Measurements from ENCODE around the gene MYH4. TPM values are rescaled to one million over a fixed set of nuclear protein-coding genes. Genes with fewer than 3 reads are reported as not detected.

MYH4 gene
- total and polyA plus RNA-seq, 2 of the 8 experiments (the other 6 are each of a cell fraction or from before 2014, with no cell fraction given) = not detected

DNA sequence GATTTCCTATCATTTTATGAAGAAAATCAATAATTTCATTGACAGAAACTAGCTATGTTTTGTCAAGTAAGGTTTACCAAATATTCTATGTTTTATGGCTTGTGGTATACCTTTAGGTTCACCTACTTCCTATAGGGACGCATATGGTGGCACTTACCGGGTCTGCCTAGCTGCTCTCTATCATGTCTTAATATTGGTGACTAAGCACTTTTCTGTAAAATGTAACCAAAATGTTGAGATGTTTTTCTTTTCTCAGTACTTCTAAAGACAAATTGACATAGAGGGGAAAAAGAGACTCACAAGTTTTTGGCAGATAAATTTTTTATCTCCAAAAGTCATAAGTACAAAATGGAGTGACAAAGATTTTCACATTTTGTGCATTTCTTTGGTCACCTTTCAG lies 22.6 kb upstream of the MYH4 start:
- H3K4me1 ChIP-seq (replicated peaks in 1 of 4; ENCODE audit: control insufficient read depth in 3 of 4, insufficient read depth in 4 of 4, low read length in 3 of 4) = no peaks in the 10 kb centered on the region
- ChIA-PET POLR2A (ENCODE audit: partially characterized antibody) (no interaction called here), CTCF (ENCODE audit: partially characterized antibody) (interaction anchor here (1.3 kb wide), 1 partner anchor 29 kb away, joined by 3 read pairs; no protein-coding TSS in a partner anchor)
- H3K23me2 ChIP-seq (ENCODE audit: low read depth, low read length) = no peaks in the 10 kb centered on the region
- FAIRE-seq (no peak), DNase-seq (ENCODE audit: low read depth in 1 of 2, low spot score in 2 of 2) (no peak)
- no peak overlapping the region for H3K9ac ChIP-seq (replicated peaks in 1 of 4; ENCODE audit: extremely low read depth in 1 of 4, low read depth in 3 of 4, low read length in 3 of 4)
- 96% methylated on average over 2 of the region's 2 CpGs; no CpG with 5 or more reads in 1 of the 2 experiments for WGBS, 2 experiments (ENCODE audit: extremely low coverage in 1 of 2, insufficient coverage in 1 of 2, insufficient read length in 1 of 2, insufficient replicate concordance in 2 of 2, low coverage in 1 of 2, low lambda C conversion rate in 2 of 2, missing lambda C conversion rate in 1 of 2)
- no peak overlapping the region for H2BK12ac ChIP-seq (ENCODE audit: low read depth, low read length)
- H3K4me2 ChIP-seq (ENCODE audit: insufficient read depth in 1 of 2, low read depth in 2 of 2, low read length in 2 of 2) = no peak overlapping the region
- no peak overlapping the region for H2AFZ ChIP-seq (ENCODE audit: low read length)
- no peak overlapping the region for H3K14ac ChIP-seq (ENCODE audit: insufficient read length)
- H4K91ac ChIP-seq (replicated peaks; ENCODE audit: insufficient read length, low read length) = no peak overlapping the region
- H3K79me2 ChIP-seq (ENCODE audit: control insufficient read depth in 1 of 2, insufficient read depth in 2 of 2, low read length in 2 of 2) = no peaks in the 10 kb centered on the region
- no peak overlapping the region for H2BK15ac ChIP-seq (ENCODE audit: low read length)
- no peaks in the 10 kb centered on the region for H4K20me1 ChIP-seq (replicated peaks in 1 of 2; ENCODE audit: control insufficient read depth in 1 of 2, insufficient read depth in 2 of 2, low read length in 2 of 2)
- no peak overlapping the region for H3K56ac ChIP-seq (replicated peaks; ENCODE audit: insufficient read length, low read depth, low read length)
- no peak overlapping the region for H3K23ac ChIP-seq (ENCODE audit: insufficient read length)
- H3K9me3 ChIP-seq (ENCODE audit: insufficient read depth in 2 of 2, low read depth in 1 of 2, low read length in 1 of 2) = peaks cover 0 to 5% of the 10 kb centered on the region in 2 experiments; a peak in 2 of 4 replicates
- H3K27me3 ChIP-seq (replicated peaks in 1 of 4; ENCODE audit: control insufficient read depth in 3 of 4, extremely low read depth in 1 of 4, insufficient read depth in 3 of 4, low read length in 3 of 4) = no peaks in the 10 kb centered on the region
- no peak overlapping the region for H3K18ac ChIP-seq (ENCODE audit: extremely low read depth, low read length)
- H4K8ac ChIP-seq (ENCODE audit: extremely low read depth, insufficient read depth, low read length) = no peak overlapping the region
- H3K4ac ChIP-seq (replicated peaks; ENCODE audit: insufficient read length, low read depth, low read length) = no peak overlapping the region
- no peak overlapping the region for H2AK5ac ChIP-seq (ENCODE audit: low read depth, low read length)
- H3K4me3 ChIP-seq (ENCODE audit: extremely low read depth in 1 of 4, insufficient read depth in 2 of 4, low read depth in 3 of 4, low read length in 4 of 4) = no peak overlapping the region
- H4K5ac ChIP-seq (ENCODE audit: insufficient read length, low read depth, low read length) = no peak overlapping the region
- H2BK120ac ChIP-seq (replicated peaks; ENCODE audit: low read depth, low read length) = no peak overlapping the region
- no peaks in the 10 kb centered on the region for H3K36me3 ChIP-seq (ENCODE audit: control insufficient read depth in 2 of 4, insufficient read depth in 4 of 4, low read length in 3 of 4)
- H2BK20ac ChIP-seq (ENCODE audit: low read length) = no peak overlapping the region
- no peaks in the 10 kb centered on the region for H3K79me1 ChIP-seq (ENCODE audit: low read depth, low read length)
- no peak overlapping the region for H2BK5ac ChIP-seq (ENCODE audit: low read depth, low read length)
- no peak overlapping the region for H3K27ac ChIP-seq (ENCODE audit: low read depth, low read length)
- no peak for TF ChIP-seq TBP (IDR thresholded peaks at IDR 0.05; ENCODE audit: low read depth, low read length)
- TF ChIP-seq BRCA1 (IDR thresholded peaks at IDR 0.05; ENCODE audit: low read depth, low read length) = no peak
- TF ChIP-seq TAF7 (optimal IDR thresholded peaks at IDR 0.05; ENCODE audit: borderline replicate concordance, low read depth, low read length) = no peak
- no peak for TF ChIP-seq CTBP2 (IDR thresholded peaks at IDR 0.05; ENCODE audit: borderline replicate concordance, insufficient read depth, insufficient read length, low read length)
- TF ChIP-seq KDM4A (IDR thresholded peaks at IDR 0.05; ENCODE audit: low read depth, low read length, severe bottlenecking) = no peak
- TF ChIP-seq KDM5A (IDR thresholded peaks at IDR 0.05; ENCODE audit: low read length) = no peak
- TF ChIP-seq BACH1 (IDR thresholded peaks at IDR 0.05; ENCODE audit: low read length) = no peak
- no peak for TF ChIP-seq JUN (IDR thresholded peaks at IDR 0.05; ENCODE audit: low read depth, low read length)
- TF ChIP-seq EZH2 (IDR thresholded peaks at IDR 0.05; ENCODE audit: low read depth, low read length, severe bottlenecking) = no peak
- TF ChIP-seq, protein P1, sequence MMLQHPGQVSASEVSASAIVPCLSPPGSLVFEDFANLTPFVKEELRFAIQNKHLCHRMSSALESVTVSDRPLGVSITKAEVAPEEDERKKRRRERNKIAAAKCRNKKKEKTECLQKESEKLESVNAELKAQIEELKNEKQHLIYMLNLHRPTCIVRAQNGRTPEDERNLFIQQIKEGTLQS (IDR thresholded peaks at IDR 0.05; ENCODE audit: insufficient read depth, low read depth, low read length) = no peak
- TF ChIP-seq TAF1 (IDR thresholded peaks at IDR 0.05; ENCODE audit: low read depth, low read length) = no peak
- TF ChIP-seq CBX5 (IDR thresholded peaks at IDR 0.05; ENCODE audit: low read depth, low read length) = no peak
- TF ChIP-seq ASH2L (IDR thresholded peaks at IDR 0.05; ENCODE audit: low read length) = no peak
- TF ChIP-seq BCL11A (IDR thresholded peaks at IDR 0.05; ENCODE audit: low read depth in 2 of 2, low read length in 2 of 2) = no peak
- TF ChIP-seq SP4 (IDR thresholded peaks at IDR 0.05; ENCODE audit: low read length) = no peak
